ENCODE results near the gene TP53I13.
A peak's percentile ranks its signal among the peaks of the same experiment; 100 is the strongest.

TP53I13 gene

GRCh38 chr17:29617125-29617480 is 48.6 kb downstream of the TP53I13 start:
- Histone ChIP-seq H3K9me3 (ENCODE audit: control insufficient read depth in 1 of 2, low read length in 2 of 2) (no peaks in the 10 kb centered on the region), H3K27ac (ENCODE audit: low read depth, low read length) (no peak overlapping the region), H3K27me3 (ENCODE audit: control insufficient read depth in 1 of 2, insufficient read depth in 2 of 2, low read length in 2 of 2) (peaks cover 15 to 44% of the 10 kb centered on the region in 2 donors), H3K4me1 (ENCODE audit: control insufficient read depth in 1 of 2, insufficient read depth in 2 of 2, low read length in 2 of 2) (peaks cover 40 to 45% of the 10 kb centered on the region in 2 donors), H3K9ac (ENCODE audit: low read depth in 1 of 2, low read length in 2 of 2) (peak overlapping the region; percentile 61 to 69), H3K4me3 (ENCODE audit: low read depth in 1 of 2, low read length in 2 of 2) (peak overlapping the region; percentile 68 to 70), H3K36me3 (ENCODE audit: control insufficient read depth in 1 of 2, insufficient read depth in 2 of 2, low read length in 2 of 2) (no peaks in the 10 kb centered on the region)

GRCh38 chr17:29617481-29618271 is 49.2 kb downstream of the TP53I13 start:
- Histone ChIP-seq H3K9me3 (ENCODE audit: control insufficient read depth in 1 of 2, low read length in 2 of 2) (no peaks in the 10 kb centered on the region), H3K27me3 (ENCODE audit: control insufficient read depth in 1 of 2, insufficient read depth in 2 of 2, low read length in 2 of 2) (peaks cover 15 to 44% of the 10 kb centered on the region in 2 donors), H3K27ac (ENCODE audit: low read depth, low read length) (no peak overlapping the region), H3K9ac (ENCODE audit: low read depth in 1 of 2, low read length in 2 of 2) (peak overlapping the region; percentile 61 to 69), H3K4me3 (ENCODE audit: low read depth in 1 of 2, low read length in 2 of 2) (peak overlapping the region; percentile 68 to 70), H3K36me3 (ENCODE audit: control insufficient read depth in 1 of 2, insufficient read depth in 2 of 2, low read length in 2 of 2) (no peaks in the 10 kb centered on the region), H3K4me1 (ENCODE audit: control insufficient read depth in 1 of 2, insufficient read depth in 2 of 2, low read length in 2 of 2) (peaks cover 41 to 48% of the 10 kb centered on the region in 2 donors)

GRCh38 chr17:29618272-29619065 is 50.0 kb downstream of the TP53I13 start:
- Histone ChIP-seq H3K27me3 (ENCODE audit: control insufficient read depth in 1 of 2, insufficient read depth in 2 of 2, low read length in 2 of 2) (peaks cover 15 to 44% of the 10 kb centered on the region in 2 donors), H3K9ac (ENCODE audit: low read depth in 1 of 2, low read length in 2 of 2) (no peak overlapping the region), H3K27ac (ENCODE audit: low read depth, low read length) (no peak overlapping the region), H3K4me3 (ENCODE audit: low read depth in 1 of 2, low read length in 2 of 2) (peak overlapping the region; percentile 48 to 70), H3K36me3 (ENCODE audit: control insufficient read depth in 1 of 2, insufficient read depth in 2 of 2, low read length in 2 of 2) (no peaks in the 10 kb centered on the region), H3K4me1 (ENCODE audit: control insufficient read depth in 1 of 2, insufficient read depth in 2 of 2, low read length in 2 of 2) (peaks cover 45 to 52% of the 10 kb centered on the region in 2 donors), H3K9me3 (ENCODE audit: control insufficient read depth in 1 of 2, low read length in 2 of 2) (no peaks in the 10 kb centered on the region)

GRCh38 chr17:29619251-29619650 is 50.8 kb downstream of the TP53I13 start:
- peaks cover 15 to 39% of the 10 kb centered on the region in 2 donors for H3K27me3 ChIP-seq (ENCODE audit: control insufficient read depth in 1 of 2, insufficient read depth in 2 of 2, low read length in 2 of 2)
- no peaks in the 10 kb centered on the region for H3K9me3 ChIP-seq (ENCODE audit: control insufficient read depth in 1 of 2, low read length in 2 of 2)
- no peak overlapping the region for H3K27ac ChIP-seq (ENCODE audit: low read depth, low read length)
- peaks cover 37 to 45% of the 10 kb centered on the region in 2 donors for H3K4me1 ChIP-seq (ENCODE audit: control insufficient read depth in 1 of 2, insufficient read depth in 2 of 2, low read length in 2 of 2)
- no peak overlapping the region for H3K4me3 ChIP-seq (ENCODE audit: low read depth in 1 of 2, low read length in 2 of 2)
- no peak overlapping the region for H3K9ac ChIP-seq (ENCODE audit: low read depth in 1 of 2, low read length in 2 of 2)
- H3K36me3 ChIP-seq (ENCODE audit: control insufficient read depth in 1 of 2, insufficient read depth in 2 of 2, low read length in 2 of 2): no peaks in the 10 kb centered on the region

GRCh38 chr17:29620271-29620670 is 51.8 kb downstream of the TP53I13 start:
- Histone ChIP-seq H3K4me1 (ENCODE audit: control insufficient read depth in 1 of 2, insufficient read depth in 2 of 2, low read length in 2 of 2) (peaks cover 33 to 36% of the 10 kb centered on the region in 2 donors), H3K4me3 (ENCODE audit: low read depth in 1 of 2, low read length in 2 of 2) (no peak overlapping the region), H3K36me3 (ENCODE audit: control insufficient read depth in 1 of 2, insufficient read depth in 2 of 2, low read length in 2 of 2) (no peaks in the 10 kb centered on the region), H3K27ac (ENCODE audit: low read depth, low read length) (no peak overlapping the region), H3K9me3 (ENCODE audit: control insufficient read depth in 1 of 2, low read length in 2 of 2) (no peaks in the 10 kb centered on the region), H3K9ac (ENCODE audit: low read depth in 1 of 2, low read length in 2 of 2) (no peak overlapping the region), H3K27me3 (ENCODE audit: control insufficient read depth in 1 of 2, insufficient read depth in 2 of 2, low read length in 2 of 2) (peaks cover 15 to 30% of the 10 kb centered on the region in 2 donors)

- Histone ChIP-seq H3K9me3 (ENCODE audit: control insufficient read depth in 1 of 2, low read length in 2 of 2) (no peaks in the 10 kb centered on the region), H3K27me3 (ENCODE audit: control insufficient read depth in 1 of 2, insufficient read depth in 2 of 2, low read length in 2 of 2) (peaks cover 13 to 26% of the 10 kb centered on the region in 2 donors), H3K4me3 (ENCODE audit: low read depth in 1 of 2, low read length in 2 of 2) (no peak overlapping the region), H3K36me3 (ENCODE audit: control insufficient read depth in 1 of 2, insufficient read depth in 2 of 2, low read length in 2 of 2) (no peaks in the 10 kb centered on the region), H3K27ac (ENCODE audit: low read depth, low read length) (no peak overlapping the region), H3K9ac (ENCODE audit: low read depth in 1 of 2, low read length in 2 of 2) (no peak overlapping the region), H3K4me1 (ENCODE audit: control insufficient read depth in 1 of 2, insufficient read depth in 2 of 2, low read length in 2 of 2) (peaks cover 31 to 32% of the 10 kb centered on the region in 2 donors)
Measured at GRCh38 chr17:29620779-29621500, 52.4 kb downstream of the TP53I13 start.

GRCh38 chr17:29621751-29622194 is 53.3 kb downstream of the TP53I13 start:
- peaks cover 6 to 18% of the 10 kb centered on the region in 2 donors for H3K27me3 ChIP-seq (ENCODE audit: control insufficient read depth in 1 of 2, insufficient read depth in 2 of 2, low read length in 2 of 2)
- no peaks in the 10 kb centered on the region for H3K9me3 ChIP-seq (ENCODE audit: control insufficient read depth in 1 of 2, low read length in 2 of 2)
- no peak overlapping the region for H3K27ac ChIP-seq (ENCODE audit: low read depth, low read length)
- H3K36me3 ChIP-seq (ENCODE audit: control insufficient read depth in 1 of 2, insufficient read depth in 2 of 2, low read length in 2 of 2): peaks cover 0 to 3% of the 10 kb centered on the region in 2 donors
- H3K4me3 ChIP-seq (ENCODE audit: low read depth in 1 of 2, low read length in 2 of 2): peak overlapping the region; percentile 66
- no peak overlapping the region for H3K9ac ChIP-seq (ENCODE audit: low read depth in 1 of 2, low read length in 2 of 2)
- peaks cover 22 to 23% of the 10 kb centered on the region in 2 donors for H3K4me1 ChIP-seq (ENCODE audit: control insufficient read depth in 1 of 2, insufficient read depth in 2 of 2, low read length in 2 of 2)

All from duodenal mucosa (tissue), 2 donors.